ENCODE data around the gene ADCY4. TPM values are rescaled to one million over a fixed set of nuclear protein-coding genes. Genes with fewer than 3 reads are reported as not detected.

The ADCY4 gene
- total RNA-seq, 2 experiments from 2014 or later: 2.0 to 3.4 TPM

- POLR2A ChIA-PET: interaction anchor here (0.5 to 1.5 kb wide), 3 partner anchors 17 to 95 kb away, joined by 5 to 8 read pairs (median 5); no protein-coding TSS in a partner anchor
- intact Hi-C loops (cut with micrococcal nuclease; ENCODE audit: unreplicated experiment): loop anchor here (5.0 to 10.0 kb wide), 2 partner anchors 171 to 803 kb away; partner anchors contain the start of genes AP1G2 and TM9SF1
- H3K9me3 ChIP-seq (ENCODE audit: low read length): no peaks in the 10 kb centered on the region
Measured at GRCh38 chr14:24368212-24368561, 33.3 kb upstream of the ADCY4 start.

GRCh38 chr14:24367514-24368211 is 32.8 kb upstream of the ADCY4 start, which contains the start of gene NFATC4:
NFATC4 (plus strand) TSS chr14:24368184; CDS start chr14:24368341, 157 bp downstream.
- peak; percentile 95 for DNase-seq (ENCODE audit: low spot score)
- BruUV-seq (replicated peaks): no TSS peak
- Histone ChIP-seq H3K9me2 (ENCODE audit: insufficient read depth, low read length) (no peaks in the 10 kb centered on the region), H3K36me3 (ENCODE audit: insufficient read depth, low read length) (no peaks in the 10 kb centered on the region), H3K4me1 (ENCODE audit: insufficient read depth, low read length, poor library complexity, severe bottlenecking) (peaks cover 29% of the 10 kb centered on the region), H3K27ac (ENCODE audit: low read depth, low read length, poor library complexity, severe bottlenecking) (peak within 1 kb of the TSS; percentile 93), H2AFZ (ENCODE audit: low read length) (peak within 1 kb of the TSS; percentile 92), H3K9me3 (ENCODE audit: low read length) (no peaks in the 10 kb centered on the region), H3K4me3 (ENCODE audit: low read depth, low read length, poor library complexity, severe bottlenecking) (peak within 1 kb of the TSS; percentile 91), H4K20me1 (ENCODE audit: insufficient read depth, low read length) (no peaks in the 10 kb centered on the region), H3K4me2 (ENCODE audit: low read length) (peak within 1 kb of the TSS; percentile 99), H3K79me2 (ENCODE audit: insufficient read depth, low read depth, low read length) (peaks cover 3% of the 10 kb centered on the region; the same call in 1 of the 2 replicates)
- intact Hi-C loops (cut with micrococcal nuclease; ENCODE audit: unreplicated experiment): loop anchor here (2.0 to 10.0 kb wide), 4 partner anchors 125 to 803 kb away; partner anchors contain the start of genes AP1G2, PSME2, RNF31 and TINF2
- ChIA-PET POLR2A (interaction anchor here (0.5 to 1.5 kb wide), 3 partner anchors 17 to 94 kb away, joined by 5 to 8 read pairs (median 5); no protein-coding TSS in a partner anchor), CTCF (ENCODE audit: unreplicated experiment) (interaction anchor here (1.0 kb wide), 1 partner anchor 64 kb away, joined by 4 read pairs; no protein-coding TSS in a partner anchor)
- TF ChIP-seq EZH2phosphoT487 (IDR thresholded peaks at IDR 0.05; ENCODE audit: borderline replicate concordance, low read depth, low read length): no peak
- TF ChIP-seq CTCF (conservative IDR thresholded peaks at IDR 0.05; ENCODE audit: low read length): no peak

More at GRCh38 chr14:24368212-24368561, 33.3 kb upstream of the ADCY4 start:
- peaks cover 29% of the 10 kb centered on the region for H3K4me1 ChIP-seq (ENCODE audit: insufficient read depth, low read length, poor library complexity, severe bottlenecking)
- H3K4me3 ChIP-seq (ENCODE audit: low read depth, low read length, poor library complexity, severe bottlenecking): peak overlapping the region; percentile 91
- H2AFZ ChIP-seq (ENCODE audit: low read length): peak overlapping the region; percentile 92
- H3K27ac ChIP-seq (ENCODE audit: low read depth, low read length, poor library complexity, severe bottlenecking): peak overlapping the region; percentile 93
- peak overlapping the region; percentile 99 for H3K4me2 ChIP-seq (ENCODE audit: low read length)
- H4K20me1 ChIP-seq (ENCODE audit: insufficient read depth, low read length): no peaks in the 10 kb centered on the region
- no peak for DNase-seq (ENCODE audit: low spot score)
- no TSS peak for BruUV-seq (replicated peaks)
- H3K79me2 ChIP-seq (ENCODE audit: insufficient read depth, low read depth, low read length): peaks cover 3% of the 10 kb centered on the region; the same call in 1 of the 2 replicates
- H3K9me2 ChIP-seq (ENCODE audit: insufficient read depth, low read length): no peaks in the 10 kb centered on the region
- CTCF ChIA-PET (ENCODE audit: unreplicated experiment): interaction anchor here (1.0 kb wide), 1 partner anchor 63 kb away, joined by 4 read pairs; no protein-coding TSS in a partner anchor
- TF ChIP-seq CTCF (conservative IDR thresholded peaks at IDR 0.05; ENCODE audit: low read length) (no peak), EZH2phosphoT487 (IDR thresholded peaks at IDR 0.05; ENCODE audit: borderline replicate concordance, low read depth, low read length) (no peak)
- 0 out of 2 replicates have a peak, but pooled peaks cover 5% of the 10 kb centered on the region for H3K36me3 ChIP-seq (ENCODE audit: insufficient read depth, low read length)
